ENCODE measurements around the gene MYCBPAP.

The MYCBPAP gene

DNA sequence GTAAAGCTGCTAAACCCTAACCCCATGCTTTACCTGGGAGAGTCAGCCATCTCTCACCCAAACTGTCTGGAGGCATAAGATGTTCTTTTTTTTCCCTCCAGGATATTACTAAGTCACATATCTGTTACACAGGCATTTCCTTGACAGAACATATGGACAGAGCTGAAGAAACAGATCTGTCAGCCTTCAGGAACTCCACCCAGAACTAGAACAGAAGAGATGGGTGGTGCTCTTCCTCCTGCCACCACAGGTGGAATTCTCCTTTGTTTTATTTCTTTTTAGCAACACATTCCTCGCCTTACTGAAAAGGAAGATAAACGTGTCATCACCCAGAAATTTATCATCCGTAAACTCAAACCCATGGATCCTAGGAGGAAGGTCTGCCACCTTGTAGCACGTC is 8.8 kb downstream of the MYCBPAP start:
- in situ Hi-C loops (cut with HindIII; ENCODE audit: low sequenced_read_pairs): no loop called here

DNA sequence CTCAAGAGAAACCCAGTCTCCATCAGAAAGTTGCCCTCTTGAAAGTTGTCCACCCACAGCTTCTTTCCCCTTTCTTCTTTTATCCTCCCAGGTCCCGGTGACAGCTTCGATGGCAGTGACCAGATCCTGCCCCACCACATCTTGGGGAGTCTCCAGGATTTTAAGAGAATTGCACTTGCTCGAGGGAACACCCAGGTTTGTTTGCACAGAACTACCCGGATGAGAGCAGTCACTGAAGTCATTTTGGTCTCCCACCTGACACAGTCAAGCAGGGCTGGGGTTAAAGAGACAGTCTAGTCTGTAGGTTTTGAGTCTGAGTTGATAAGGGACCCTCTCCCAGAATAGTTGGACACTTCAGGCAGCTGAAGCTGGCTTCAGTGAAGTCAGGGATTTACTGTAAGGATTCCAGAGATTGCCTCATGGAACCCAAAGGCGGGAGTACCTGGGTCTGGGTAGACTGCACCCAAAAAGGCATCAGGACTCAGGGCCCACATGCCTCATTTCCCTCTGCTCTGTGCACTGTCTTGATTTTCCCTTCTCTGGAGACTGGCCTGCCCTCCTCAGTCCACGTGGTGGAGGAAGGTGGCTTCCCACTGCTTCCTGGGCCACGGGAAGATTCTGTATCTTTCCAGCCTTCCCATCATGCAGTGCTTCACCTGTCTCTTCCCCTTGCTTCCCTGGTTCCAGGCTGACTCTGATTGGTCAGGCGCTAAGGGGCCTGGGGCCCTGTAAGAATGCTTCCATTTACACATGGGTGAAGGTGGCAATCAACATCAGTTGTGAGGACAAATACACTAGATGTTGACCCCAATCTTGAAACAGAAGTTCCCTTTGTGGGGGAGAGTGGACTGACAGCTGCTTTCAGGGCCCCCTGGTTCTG is 9.5 kb downstream of the MYCBPAP start:
- in situ Hi-C loops (cut with HindIII; ENCODE audit: low sequenced_read_pairs): no loop called here

DNA sequence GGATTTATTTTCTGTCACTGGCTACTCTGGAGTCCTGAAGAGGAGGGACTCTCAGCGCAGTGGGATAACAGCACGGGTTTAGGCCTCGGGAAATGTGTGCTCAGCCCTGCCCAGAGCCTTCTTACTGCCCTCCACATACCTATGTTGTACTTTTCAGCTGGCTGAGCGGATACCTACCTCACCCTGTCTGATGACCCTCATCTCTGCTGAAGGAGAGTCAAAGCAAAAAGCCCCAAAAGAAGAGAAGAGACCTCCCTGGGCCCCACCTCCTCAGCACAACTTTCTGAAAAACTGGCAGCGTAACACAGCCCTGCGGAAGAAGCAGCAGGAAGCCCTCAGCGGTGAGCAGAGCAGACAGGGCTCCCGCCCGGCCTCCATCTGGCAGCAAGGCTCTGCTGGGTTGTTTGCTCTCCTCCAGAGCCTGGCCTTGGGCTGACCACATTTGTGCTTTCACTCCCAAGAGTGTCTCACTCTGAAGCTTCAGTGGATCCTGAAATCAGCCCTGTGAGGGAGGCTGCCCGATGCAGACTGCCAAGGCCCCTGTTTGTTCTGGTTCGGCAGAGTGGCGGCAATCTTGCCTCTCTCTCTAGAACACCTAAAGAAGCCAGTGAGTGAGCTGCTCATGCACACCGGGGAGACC is 10.3 kb downstream of the MYCBPAP start:
- in situ Hi-C loops (cut with HindIII; ENCODE audit: low sequenced_read_pairs): no loop called here

DNA sequence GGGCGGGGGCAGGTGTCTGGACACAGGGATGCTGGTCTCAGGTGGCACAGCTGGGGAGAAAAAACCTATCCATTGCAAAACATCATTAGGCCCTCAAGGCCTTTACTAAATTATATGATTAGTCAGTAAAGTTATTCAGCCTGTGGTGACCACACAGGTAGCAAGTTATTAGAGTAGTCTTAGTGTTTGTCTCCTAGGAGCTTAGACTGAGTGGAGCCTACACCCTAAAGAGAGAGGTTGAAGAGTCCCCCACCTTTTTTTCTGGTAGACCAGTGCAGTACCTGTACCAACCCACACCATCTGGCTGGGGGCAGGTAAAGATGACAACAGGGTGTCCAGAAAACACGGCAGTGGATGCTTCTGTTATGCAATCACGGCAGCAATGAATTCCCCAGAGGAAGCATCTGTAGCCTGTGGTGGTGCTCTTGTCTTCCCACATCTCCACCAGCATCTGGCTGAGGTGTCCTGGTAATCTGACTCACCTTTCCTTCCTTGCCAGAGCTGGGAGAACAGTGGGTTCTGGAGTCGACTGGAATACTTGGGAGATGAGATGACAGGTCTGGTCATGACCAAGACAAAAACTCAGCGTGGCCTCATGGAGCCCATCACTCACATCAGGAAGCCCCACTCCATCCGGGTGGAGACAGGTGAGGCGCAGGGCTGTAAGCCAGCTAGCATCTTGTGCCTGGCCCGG is 11.0 kb downstream of the MYCBPAP start:
- in situ Hi-C loops (cut with HindIII; ENCODE audit: low sequenced_read_pairs): no loop called here

DNA sequence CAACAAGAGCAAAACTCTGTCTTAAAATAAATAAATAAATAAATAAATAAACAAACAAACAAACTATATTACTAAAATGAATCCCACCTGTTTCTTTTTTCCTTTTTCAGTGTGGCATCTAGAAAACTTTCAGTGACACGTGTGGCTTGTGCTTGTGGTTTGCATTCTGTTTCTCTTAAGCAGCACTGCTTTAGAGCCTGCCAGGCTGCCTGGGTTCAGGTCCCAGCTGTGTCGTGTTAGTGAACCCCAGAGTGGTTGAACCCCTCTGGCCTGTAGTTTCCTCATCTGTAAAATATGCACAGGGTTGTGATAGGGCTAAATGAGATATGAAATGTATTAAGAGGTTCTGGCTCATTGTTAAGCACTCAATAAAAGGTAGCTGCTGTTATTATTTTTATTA is 12.2 kb downstream of the MYCBPAP start:
- in situ Hi-C loops (cut with HindIII; ENCODE audit: low sequenced_read_pairs): no loop called here

DNA sequence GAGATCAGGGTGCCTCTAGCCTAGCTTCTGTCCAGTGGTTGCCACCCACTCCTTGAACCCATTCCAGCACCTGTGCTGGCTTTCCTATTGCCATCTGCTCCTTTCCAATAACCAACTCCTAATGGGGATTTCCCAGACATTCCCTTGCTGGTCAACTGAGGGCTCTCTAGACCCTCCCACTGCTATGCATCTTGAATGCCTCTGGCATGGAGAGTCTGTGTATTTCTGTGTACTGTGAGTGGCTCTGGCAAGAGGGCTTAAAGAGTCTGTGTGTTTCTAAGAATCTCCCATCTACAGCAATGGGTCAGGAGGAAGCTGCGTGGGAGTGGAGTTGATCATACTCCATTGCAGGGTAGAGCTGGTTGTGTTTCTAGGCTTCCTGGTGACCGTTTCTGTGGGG is 13.3 kb downstream of the MYCBPAP start:
- in situ Hi-C loops (cut with HindIII; ENCODE audit: low sequenced_read_pairs): no loop called here

DNA sequence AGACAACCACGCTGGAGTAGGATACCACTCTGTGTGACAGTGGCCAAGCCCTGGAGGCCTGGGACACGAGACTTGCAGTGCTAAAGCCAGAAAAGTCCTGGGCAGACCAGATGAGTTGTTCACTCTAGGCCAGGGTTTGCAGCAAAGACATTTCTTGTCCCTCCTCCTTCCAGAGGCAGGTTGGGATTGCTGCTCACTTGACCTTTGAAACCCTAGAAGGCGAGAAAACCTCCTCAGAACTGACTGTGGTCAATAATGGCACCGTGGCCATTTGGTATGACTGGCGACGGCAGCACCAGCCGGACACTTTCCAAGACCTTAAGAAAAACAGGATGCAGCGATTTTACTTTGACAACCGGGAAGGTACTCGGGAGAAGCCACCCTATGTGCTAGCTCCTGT is 14.5 kb downstream of the MYCBPAP start:
- in situ Hi-C loops (cut with HindIII; ENCODE audit: low sequenced_read_pairs): no loop called here

DNA sequence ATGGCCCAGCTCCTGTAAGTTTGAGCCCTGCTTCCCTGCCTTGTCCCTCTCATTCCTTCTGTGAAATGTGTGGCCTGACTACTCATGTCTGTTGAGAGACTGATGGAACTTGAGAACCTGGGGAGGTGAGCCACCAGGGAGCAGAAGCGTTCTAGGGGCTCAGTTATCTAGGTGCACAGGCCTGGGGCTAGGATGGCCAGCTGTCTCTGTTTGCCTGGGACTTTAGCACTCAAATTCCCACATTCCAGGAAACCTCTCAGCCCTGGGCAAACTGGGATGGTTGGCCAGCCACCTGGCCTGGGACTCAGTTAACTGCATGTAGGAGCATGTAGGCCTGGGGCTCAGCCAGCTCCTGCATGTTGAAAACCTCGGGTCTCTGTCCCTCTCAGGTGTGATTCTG is 15.0 kb downstream of the MYCBPAP start:
- in situ Hi-C loops (cut with HindIII; ENCODE audit: low sequenced_read_pairs): no loop called here

DNA sequence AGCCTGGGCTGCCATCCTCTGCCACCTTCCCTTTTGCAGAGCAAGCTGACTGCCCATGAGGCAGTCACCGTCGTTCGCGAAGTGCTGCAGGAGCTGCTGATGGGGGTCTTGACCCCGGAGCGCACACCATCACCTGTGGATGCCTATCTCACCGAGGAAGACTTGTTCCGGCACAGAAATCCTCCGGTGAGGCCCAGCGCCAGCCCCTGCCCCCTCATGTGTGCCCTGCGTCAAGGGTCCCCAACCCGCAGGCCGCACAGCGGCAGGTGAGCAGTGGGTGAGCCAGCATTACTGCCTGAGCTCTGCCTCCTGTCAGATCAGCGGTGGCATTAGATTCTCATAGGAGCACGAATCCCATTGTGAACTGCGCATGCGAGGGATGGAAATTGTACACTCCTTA is 16.6 kb downstream of the MYCBPAP start:
- in situ Hi-C loops (cut with HindIII; ENCODE audit: low sequenced_read_pairs): no loop called here

DNA sequence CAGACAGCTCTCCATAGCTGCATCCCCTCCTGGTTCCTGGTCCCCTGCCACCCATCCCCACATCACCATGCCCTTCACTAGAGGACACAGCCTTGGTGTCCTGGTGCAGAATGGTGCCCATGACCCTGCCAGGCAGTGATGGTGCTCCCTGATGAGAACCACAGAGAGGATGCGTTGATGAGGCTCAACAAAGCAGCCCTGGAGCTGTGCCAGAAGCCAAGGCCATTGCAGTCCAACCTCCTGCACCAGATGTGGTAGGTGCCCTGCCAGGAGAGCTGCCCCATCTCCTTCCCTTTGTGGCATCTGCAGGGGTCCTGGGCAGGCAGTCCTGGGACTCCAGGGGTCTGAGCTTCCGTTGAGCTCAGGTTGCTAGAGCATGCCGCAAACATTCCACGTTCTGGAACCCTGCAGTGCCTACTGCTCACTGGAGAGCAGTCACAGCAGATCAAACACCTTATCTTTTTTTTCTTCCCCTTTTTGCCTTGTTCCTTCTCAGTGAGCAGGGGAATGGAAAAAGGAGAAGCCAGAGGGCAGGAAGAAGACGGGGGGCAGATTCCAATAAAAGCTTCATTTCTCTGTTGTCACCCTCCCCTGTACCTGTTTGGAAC is 19.0 kb downstream of the MYCBPAP start:
- in situ Hi-C loops (cut with HindIII; ENCODE audit: low sequenced_read_pairs): no loop called here

DNA sequence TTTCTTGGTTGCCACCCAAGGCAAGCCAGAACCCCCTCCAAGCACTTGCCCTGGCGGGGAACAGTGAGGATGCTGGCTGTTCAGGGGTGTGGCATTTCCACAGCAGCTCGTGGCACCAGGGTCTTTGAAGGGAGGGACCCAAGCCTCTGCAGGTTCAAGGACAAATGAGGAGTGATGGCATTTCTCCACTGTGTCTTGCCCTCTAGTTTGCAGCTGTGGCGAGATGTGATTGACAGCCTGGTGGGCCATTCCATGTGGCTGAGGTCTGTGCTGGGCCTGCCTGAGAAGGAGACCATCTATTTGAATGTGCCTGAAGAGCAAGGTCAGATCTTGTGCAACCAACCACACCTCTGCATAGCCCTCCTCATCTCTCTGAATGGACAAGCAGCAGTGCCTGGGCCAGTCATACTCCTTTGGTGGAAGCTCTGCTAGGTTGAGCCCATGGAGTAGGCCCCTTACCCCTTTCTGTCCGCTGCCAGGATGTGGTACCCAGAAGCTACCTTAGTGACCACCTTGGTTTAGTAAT is 19.8 kb downstream of the MYCBPAP start:
- in situ Hi-C loops (cut with HindIII; ENCODE audit: low sequenced_read_pairs): no loop called here

DNA sequence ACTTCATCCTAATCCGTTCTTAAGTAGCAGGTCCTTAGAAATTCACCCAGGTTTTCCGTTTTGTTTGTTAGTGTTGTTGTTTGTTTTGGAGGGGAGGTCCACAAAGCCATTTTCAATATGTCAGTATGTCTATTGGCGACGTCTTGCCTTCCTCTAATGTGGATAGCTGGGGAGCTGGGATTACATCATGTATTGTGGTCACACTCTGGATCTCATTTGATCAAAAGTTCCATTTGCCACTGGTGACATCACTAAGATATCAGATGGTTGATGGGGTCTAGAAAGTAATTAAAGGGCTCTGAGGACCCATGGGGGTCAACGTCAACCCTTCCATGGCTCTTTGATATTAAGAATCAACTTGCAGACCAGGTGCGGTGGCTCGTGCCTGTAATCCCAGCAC is 21.6 kb downstream of the MYCBPAP start:
- in situ Hi-C loops (cut with HindIII; ENCODE audit: low sequenced_read_pairs): no loop called here

DNA sequence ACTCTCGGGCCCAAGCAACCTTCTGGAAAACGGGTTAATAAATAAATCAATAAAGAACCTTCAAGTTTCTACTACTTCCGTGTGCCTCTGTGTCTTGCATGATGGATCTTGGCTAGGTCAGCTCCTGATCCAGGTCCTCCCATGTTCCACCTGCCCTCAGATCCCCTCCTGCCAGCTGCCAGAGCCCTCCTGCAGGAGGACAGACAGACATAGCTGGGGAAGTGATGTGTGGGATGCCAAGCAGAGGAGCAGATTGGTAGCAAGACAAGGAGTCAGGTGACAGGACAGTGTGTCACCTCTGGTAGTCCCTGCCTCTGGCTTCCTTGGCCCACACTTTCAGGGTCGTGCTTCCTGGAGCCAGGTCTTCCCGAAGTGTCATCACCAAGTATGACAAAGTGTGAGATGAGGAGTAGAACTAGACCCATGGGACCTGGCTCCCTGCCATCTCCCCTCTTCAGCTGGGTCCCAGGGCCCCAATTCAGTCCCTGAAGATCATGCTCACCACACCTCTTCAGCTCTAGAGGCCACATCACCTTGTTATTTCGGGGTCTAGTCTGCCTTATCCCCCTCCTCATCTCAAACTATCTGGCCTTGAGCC is 23.3 kb downstream of the MYCBPAP start:
- in situ Hi-C loops (cut with HindIII; ENCODE audit: low sequenced_read_pairs): no loop called here

DNA sequence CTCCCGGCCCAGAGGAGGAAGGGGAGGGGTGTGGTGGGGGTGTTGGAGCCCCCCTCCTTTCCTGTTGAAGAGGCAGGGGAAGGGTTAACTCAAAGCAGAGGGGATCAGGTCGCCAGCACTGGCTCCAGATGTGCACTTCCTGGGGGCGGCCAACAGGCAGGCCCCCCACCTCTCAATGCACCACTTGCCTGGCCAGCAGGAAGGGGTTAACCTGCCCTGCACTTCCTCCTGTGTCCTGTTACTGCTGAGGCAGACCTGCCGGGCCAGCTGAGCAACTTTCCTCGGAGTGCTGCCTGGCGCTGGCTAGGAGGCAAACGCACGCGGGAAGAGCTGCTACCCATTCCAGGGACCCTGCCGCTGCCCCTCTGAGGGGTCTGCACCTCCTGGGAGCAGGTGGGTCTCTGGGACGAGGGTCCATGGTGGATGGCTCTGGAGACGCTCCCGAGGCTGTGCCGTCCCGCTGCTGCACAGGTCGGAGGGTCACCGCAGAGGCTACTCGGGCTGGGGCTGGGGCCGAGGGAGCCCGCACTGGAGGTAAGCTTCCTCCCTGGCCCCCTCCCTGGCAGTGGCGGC is 24.3 kb downstream of the MYCBPAP start, which contains the start of gene EPN3:
TSS of gene EPN3 (plus strand) at position 284 of the 573 bp plus-strand sequence. CDS start 3,822 bp downstream, outside the sequence.
- in situ Hi-C loops (cut with HindIII; ENCODE audit: low sequenced_read_pairs): no loop called here

DNA sequence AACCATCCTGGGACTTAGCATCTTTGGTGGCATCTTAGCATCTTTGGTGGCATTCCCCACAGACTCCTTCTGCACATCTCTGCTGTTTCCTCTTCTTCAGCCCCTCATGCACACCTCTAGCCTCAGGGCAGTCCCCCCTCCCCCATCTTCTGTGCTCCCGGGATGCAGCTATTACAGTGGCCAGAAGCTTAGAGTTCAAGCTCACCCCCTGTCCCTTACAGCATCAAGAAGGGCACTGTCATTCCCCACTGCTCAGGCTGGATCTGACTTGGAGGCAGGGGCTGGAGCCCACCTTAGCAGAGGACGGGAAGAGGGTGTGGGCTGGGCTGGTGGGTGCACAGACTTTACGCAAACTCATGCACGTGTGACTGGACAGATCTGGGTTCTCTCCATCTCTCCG is 24.9 kb downstream of the MYCBPAP start:
- in situ Hi-C loops (cut with HindIII; ENCODE audit: low sequenced_read_pairs): no loop called here

DNA sequence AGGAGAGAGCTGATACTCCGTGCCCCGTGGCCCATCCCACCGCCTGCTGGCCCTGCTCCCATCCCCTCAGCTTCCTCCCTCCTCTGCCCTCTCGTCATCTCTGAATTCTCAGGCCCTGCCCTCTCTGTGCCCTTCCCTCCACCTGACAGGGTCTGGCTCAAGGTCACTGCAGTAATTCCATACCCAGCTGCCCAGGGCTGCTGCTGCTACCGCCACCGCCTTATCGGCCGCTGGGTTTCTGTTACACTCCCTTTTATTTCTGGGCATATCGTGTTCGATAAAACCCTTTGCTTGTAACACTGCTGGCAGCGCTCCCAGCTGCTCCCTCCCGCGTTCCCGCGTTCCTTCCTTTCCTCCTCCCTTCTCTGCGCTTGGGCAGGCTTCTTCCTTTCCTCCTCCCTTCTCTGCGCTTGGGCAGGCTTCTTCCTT is 25.5 kb downstream of the MYCBPAP start:
- in situ Hi-C loops (cut with HindIII; ENCODE audit: low sequenced_read_pairs): no loop called here

DNA sequence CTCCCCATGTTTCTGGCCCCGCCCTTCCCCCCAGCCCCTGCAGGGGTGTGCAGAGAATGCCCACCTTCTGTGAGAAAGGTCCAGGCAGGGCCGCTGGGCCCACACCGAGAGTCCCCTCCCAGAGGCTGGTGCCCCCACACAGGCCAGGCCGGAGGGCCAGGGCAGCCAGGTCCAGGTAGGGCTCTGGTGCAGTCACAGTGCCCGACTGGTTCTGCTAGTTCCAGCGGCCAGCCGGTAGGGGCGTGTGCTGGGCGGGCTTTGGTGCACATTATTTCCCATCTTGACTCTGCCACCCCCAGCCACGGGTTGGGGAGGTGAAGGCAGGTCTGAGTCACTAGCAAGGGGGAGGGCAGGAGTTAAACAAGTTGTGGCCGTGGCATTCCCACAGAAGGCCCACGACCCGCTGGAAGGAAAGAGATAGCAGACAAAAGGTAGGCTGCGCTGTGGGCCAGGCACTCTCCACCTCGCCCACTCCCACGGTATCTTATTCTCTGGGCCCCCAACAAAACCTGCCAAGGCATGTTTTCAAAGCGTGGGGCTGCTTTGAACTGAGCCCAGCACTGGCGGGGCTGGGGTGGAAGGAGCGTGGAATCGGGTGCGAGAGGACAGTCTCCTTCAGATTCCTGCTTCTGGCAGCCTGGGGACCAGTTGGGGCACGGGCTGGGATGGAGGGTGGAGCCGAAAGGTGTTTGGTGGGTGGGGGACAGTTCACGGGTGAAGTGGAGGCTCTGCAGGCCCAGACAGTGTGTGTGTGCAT is 26.2 kb downstream of the MYCBPAP start:
- in situ Hi-C loops (cut with HindIII; ENCODE audit: low sequenced_read_pairs): no loop called here

DNA sequence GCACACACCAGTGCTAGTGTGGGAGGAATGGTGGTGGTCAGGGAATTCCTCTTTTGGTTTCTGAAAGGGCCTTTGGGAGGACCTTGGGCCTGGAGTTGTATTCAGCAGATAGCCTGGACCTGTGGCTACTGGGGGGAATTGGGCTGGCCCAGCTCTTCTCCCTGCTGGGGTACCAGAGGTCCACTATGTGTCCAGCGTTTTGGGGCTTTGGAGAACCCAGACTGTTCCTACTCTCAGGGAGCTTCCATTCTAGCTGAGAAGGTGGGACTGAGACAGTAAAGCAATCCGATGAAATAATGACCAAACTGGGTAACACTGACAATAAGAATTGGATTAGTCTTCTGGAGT is 26.7 kb downstream of the MYCBPAP start:
- in situ Hi-C loops (cut with HindIII; ENCODE audit: low sequenced_read_pairs): no loop called here

DNA sequence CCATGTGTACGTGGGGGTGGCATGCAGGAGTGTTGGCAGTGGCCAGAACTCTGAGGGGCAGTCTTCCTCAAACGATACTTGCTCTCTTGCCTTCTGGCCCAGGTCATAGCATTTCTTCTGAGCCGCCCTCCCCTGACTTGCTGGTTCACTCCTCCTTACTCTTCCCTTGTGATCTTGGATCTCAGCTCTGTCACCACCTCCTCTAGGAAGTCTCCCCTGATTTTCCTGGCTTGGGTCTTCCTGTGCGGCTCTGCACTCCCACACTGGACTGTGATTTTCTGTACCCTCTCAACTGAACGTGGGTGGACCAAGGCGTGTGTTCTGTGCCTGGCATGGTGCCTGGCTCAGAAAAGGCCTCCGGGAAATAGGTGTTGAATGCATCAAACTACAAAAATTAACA is 27.2 kb downstream of the MYCBPAP start:
- in situ Hi-C loops (cut with HindIII; ENCODE audit: low sequenced_read_pairs): no loop called here
